GM18870 (cell line): ENCODE data around the gene TIGD1.
"Not testable (repeated sequence)": the region's sequence is repeated elsewhere in the genome, so short reads cannot be mapped to it uniquely, and the experiment has no call there.

Experiments
- ATAC-seq: cut with Tn5 transposase; IDR thresholded peaks from one replicate; pipeline ENCODE4 v1.9.1; 2021; ENCODE audit warnings: moderate library complexity; ENCODE audit not compliant: unreplicated experiment

TIGD1 gene

GRCh38 chr2:232540441-232541041 is 9.8 kb downstream of the TIGD1 start:
- no peak for ATAC-seq

DNA sequence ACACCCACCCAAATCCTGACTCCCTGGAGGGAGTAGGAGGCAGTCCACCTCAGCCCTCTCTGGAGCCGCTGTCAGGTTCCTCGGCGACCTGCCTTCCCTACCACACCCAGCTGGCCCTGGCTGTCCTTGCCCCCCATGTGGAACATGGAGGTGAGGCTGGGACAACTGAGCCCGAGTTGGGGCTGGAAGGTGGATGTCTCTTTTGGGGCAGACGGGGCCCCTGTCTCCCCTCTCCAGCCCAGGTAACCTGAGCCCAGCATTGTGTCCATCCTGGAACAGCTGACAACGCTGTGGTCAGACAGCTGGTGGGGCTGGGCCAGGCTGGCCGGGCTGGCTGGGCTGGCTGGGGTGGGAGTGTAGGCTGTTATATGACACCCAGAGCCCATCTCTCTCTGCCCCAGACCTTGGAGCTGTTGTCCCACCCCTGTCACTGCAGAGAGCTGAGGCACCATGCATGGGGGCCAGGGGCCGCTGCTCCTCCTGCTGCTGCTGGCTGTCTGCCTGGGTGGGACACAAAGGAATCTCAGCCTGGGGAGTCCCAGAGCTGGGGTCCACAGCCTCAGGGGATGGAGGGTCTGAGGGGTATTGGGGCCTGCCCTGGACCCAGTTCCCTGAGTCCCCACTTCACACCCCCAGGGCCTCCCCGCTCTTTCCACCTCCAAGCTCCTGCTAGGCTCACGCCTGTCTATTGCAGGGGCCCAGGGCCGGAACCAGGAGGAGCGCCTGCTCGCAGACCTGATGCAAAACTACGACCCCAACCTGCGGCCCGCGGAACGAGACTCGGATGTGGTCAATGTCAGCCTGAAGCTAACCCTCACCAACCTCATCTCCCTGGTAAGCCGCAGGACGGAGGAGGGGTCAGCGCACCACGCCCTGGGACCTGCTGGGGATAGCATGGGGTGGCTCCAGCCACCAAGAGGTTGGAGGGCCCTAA is 10.8 kb downstream of the TIGD1 start, which contains the start of gene CHRNG:
CHRNG (plus strand) TSS at position 395 of the 934 bp plus-strand sequence; CDS start at position 451, 56 bp downstream.
- no peak for ATAC-seq

- no peak for ATAC-seq
Measured at GRCh38 chr2:232538671-232539070, 11.7 kb downstream of the TIGD1 start.

DNA sequence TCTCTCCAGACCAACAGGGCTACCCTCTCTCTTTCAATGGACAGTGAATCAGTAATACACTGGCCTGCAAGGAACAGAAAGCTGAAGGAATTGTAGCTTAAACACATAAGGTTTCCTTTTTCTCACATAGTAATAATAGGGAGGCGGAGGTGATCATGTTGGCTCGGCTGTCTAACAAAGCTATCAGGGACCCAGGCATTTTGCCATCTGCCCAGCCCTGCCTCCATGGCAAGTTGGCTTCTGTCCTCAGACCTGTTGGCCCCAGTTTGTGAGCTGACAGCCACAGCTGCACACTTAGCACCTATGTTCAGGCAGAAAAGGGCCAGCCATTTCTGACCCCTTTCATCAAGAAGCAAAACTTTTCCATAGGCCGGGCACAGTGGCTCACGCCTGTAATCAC is 12.9 kb downstream of the TIGD1 start:
- no peak for ATAC-seq

GRCh38 chr2:232537079-232537478 is 13.3 kb downstream of the TIGD1 start:
- no peak for ATAC-seq

GRCh38 chr2:232535761-232536530 is 14.4 kb downstream of the TIGD1 start:
- no peak for ATAC-seq

DNA sequence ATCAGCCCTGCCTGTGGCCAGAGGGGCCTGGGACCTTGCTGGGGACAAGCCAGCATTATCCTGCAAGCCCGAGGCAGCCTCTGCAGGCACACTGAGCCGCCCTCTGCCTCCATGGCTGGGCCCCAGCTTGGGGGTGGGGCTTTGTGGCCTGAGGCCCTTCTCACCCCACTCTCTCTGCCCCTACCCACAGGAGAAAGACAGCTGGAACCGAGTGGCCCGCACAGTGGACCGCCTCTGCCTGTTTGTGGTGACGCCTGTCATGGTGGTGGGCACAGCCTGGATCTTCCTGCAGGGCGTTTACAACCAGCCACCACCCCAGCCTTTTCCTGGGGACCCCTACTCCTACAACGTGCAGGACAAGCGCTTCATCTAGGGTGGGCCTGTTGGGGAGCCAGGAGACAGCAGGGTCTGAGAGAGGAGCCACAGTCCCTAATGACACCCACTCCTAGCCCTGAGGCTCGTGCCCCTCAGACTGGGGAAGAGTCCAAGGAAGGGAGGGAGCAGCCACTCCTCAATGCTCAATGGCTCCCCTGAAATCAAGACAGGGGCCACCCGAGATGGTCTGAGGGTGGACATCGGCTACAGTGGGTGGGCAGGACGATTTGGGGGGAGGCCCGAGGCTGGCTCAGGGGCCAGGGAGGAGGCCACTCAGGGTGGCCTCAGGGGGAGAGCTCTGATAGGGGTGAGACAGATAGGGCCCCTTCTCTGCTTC is 15.3 kb downstream of the TIGD1 start:
- ATAC-seq: no peak

GRCh38 chr2:232533944-232534710 is 16.2 kb downstream of the TIGD1 start:
- ATAC-seq: no peak

GRCh38 chr2:232532821-232533220 is 17.5 kb downstream of the TIGD1 start:
- not testable (repeated sequence) for ATAC-seq

- ATAC-seq: no peak
Measured at GRCh38 chr2:232532419-232532818, 17.9 kb downstream of the TIGD1 start.

DNA sequence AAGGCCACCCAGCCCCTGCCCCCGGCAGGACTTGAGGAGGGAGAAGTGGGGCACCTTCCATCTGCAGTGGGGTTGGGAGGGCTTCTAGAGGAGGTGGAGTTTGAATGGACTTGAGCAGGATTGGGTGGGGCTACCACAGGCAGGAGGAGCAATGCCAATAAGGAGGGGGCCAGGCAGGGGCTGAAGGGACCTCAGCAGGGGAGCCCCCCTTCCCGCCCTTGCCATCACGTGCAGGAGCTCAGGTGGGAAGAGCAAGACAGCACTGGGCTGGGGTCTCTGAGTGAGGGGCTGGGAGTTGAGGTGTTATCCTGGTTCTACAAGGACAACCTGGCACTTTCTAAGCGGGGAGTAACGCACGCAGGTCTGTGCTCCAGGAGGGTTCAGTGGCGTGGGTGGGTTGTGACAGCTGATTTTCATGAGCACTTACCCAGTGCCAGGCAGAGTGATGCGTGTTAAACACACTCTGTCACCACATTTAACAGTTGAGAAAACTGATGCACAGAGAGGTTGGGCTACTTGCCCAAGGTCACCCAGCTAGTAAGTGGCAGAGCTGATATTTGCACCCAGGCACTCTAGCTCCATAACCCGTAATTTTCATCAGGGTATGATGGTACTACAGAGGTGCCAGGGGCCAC is 19.6 kb downstream of the TIGD1 start:
- no peak for ATAC-seq

GRCh38 chr2:232529806-232530547 is 20.4 kb downstream of the TIGD1 start:
- no peak for ATAC-seq

DNA sequence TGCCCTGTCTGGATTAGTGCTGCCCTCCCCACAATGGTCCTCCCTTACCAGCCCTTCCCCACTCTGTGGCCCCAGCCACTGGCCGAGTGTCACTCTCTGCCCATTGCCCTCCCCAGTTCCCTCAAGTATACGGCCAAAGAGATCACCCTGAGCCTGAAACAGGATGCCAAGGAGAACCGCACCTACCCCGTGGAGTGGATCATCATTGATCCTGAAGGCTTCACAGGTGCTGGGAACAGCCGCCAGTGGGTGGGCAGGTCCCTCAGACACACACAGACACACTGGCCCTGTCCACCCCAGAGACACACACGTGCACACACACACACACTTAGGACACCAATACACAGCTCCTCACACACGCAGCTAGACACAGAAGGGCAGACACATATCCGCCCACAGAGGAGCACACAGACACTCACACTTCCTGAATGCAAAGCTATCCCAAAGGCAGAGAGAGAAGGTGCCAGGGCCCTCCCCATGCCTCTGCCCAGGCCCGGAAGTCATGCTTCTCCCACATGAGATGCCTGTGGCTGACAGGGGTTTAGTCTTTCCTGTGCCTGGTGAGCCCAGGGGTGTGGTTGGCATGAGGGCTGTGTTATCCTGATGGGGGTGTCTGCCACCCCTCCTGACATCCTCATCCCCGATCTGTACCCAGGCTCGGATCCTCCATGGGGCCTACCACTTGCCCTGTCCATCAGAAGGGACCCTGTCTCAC is 21.5 kb downstream of the TIGD1 start:
- no peak for ATAC-seq

GRCh38 chr2:232527905-232528470 is 22.4 kb downstream of the TIGD1 start:
- no peak for ATAC-seq

- ATAC-seq: no peak
Measured at GRCh38 chr2:232526372-232526941, 23.9 kb downstream of the TIGD1 start.

DNA sequence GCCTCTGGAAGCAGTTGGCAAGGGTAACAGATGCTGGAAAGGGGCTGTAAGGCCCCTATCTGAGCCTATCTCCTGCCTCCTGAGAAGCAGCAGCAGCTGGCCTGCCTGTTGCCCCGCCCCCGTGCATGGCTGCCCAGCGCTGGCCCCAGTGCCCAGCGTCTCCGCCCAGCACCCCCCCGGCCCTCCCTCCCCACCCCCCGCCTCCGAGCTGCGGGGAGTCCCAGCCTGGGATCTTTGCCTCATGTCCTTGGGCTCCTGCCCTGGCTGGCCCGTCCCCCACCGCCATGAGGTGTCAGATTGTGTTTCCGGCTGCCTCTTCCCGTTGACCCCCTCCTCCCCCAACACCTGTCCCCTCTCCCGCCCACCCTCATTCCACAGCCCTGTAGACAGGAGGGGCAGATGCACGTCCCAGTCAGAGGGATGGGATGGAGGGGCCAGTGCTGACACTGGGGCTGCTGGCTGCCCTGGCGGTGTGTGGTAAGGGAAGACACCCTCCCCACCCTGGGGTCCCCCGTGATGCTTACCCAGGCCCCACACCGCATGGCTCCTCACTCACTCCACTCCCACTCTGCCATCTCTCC is 24.5 kb downstream of the TIGD1 start, which contains the start of gene CHRND:
CHRND (plus strand) TSS at position 370 of the 581 bp plus-strand sequence; CDS start at position 426, 56 bp downstream.
- ATAC-seq: no peak

DNA sequence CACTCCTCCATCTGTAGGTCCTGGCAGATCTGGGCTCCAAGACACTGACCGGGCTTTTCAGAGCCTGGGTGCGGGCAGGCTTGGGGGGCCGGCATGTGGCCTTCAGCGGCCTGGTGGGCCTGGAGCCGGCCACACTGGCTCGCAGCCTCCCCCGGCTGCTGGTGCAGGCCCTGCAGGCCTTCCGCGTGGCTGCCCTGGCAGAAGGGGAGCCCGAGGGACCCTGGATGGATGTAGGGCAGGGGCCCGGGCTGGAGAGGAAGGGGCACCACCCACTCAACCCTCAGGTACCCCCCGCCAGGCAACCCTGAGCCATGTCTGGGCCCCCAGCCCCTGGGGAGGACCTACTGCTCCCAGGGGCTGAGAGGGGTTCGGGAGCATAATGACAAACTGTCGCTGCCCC is 25.2 kb downstream of the TIGD1 start:
- no peak for ATAC-seq
